ENCODE data around the gene RRAS. TPM values are rescaled to one million over a fixed set of nuclear protein-coding genes. Genes with fewer than 3 reads are reported as not detected.

Gene RRAS
- total and polyA plus RNA-seq, 7 donors: 79.8 to 139 (median 126) TPM

DNA sequence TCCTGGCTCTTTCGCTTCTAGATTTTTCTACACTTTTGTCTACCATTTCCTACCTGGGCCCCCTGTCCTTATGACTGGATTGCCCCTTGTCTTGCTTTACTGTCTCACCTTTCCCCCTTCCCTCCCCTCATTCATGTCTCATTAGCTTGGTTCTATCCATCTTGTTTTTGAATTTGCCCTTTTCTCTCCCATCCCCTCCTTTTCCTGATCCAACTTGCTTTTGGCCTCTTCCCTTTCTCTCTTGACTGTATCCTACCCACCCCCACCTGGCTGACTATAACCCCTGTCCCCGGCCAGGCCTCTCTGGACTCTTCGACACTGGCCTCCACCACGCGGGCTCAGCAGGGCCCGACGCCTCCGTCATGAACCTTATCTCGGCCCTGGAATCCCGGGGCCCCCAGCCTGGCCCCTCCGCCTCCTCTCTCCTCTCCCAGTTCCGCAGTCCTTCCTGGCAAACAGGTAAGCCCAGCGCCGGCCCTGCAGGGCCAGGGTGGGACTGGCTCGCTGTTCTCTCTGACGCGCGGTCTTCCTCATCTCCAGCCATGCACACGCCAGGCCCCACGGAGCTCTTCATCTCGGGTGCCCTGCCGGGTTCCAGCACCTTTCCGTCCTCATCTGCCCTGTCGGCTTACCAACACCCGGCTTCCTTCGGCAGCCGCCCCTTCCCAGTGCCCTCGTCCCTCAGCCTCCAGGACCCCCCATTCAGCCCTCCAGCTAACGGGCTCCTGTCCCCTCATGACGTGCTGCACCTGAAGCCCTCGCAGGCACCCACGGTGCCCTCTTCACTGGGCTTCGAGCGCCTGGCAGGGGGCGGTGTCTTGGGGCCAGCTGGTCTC is 45.6 kb downstream of the RRAS start:
- 93 to 95% methylated on average over 35 of the region's 35 CpGs for WGBS, 2 donors
- TF ChIP-seq POLR2AphosphoS5 (IDR thresholded peaks at IDR 0.05): no peak
- TF ChIP-seq CTCF (IDR thresholded peaks at IDR 0.05): no peak
- no peak for TF ChIP-seq EP300 (IDR thresholded peaks at IDR 0.05)
- no peak for TF ChIP-seq POLR2A (IDR thresholded peaks at IDR 0.05)
- peaks cover 0 to 45% (median 27%) of the 10 kb centered on the region in 4 donors for H3K4me1 ChIP-seq
- peak overlapping the region; percentile 92 to 97 (median 96) for H3K27ac ChIP-seq
- intact Hi-C loops (cut with DNase I): loop anchor here (5.0 kb wide), 2 partner anchors 83 to 722 kb away; partner anchors contain the start of genes PPP1R15A and PRMT1
- H3K36me3 ChIP-seq: peaks cover 15 to 52% (median 40%) of the 10 kb centered on the region in 4 donors
- no peaks in the 10 kb centered on the region for H3K27me3 ChIP-seq
- H3K9me3 ChIP-seq: no peaks in the 10 kb centered on the region
- H3K4me3 ChIP-seq: no peak overlapping the region
- DNase-seq: no peak

DNA sequence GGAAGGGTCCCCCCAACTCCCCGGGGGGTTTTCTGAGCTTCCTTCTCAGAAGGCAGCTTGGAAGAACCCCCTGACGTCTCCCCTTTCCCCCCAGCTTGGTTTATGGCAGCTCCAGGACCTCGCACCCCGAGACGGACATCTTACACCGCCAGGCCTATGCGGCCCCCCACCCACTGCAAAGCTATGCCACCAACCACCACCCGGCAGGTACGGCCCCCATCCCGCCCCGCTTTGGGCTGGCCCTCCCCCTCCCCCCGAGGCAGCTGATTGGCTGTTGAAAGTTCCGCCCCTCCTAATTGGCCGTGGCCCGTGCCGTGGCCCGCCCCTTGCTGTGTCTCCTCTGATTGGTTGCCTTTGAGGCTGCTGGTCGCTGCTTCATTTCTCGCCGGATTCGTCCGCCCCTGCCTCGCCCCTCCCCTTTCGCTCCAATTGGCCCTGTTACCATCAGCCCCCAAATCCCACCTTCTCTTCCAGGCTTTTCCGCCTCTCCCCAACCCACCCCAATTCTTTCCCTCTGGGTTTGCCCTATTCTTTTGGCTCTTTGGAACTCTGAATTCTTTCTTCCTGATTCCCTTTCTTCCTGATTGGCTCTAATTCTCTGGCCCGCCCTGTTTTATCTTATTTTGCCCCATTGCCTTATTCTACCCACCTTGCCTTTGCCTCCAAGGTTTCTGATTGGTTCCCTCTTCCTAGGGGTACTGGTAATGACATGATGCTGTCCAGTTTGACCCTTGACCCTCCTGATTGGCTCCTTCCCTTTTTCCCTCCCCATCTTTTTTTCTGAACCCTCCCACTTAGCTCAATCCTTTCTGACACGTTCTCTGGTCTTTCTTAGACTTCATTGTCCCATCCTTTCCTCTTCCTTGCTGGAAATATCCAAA is 46.5 kb downstream of the RRAS start:
- TF ChIP-seq CTCF (IDR thresholded peaks at IDR 0.05) (no peak), POLR2AphosphoS5 (IDR thresholded peaks at IDR 0.05) (peak in 1 of 4 donors; percentile 9)
- WGBS, 2 donors: 5 to 7% methylated on average over 27 of the region's 27 CpGs
- H3K27me3 ChIP-seq: no peaks in the 10 kb centered on the region
- peak overlapping the region; percentile 92 to 97 (median 96) for H3K27ac ChIP-seq
- intact Hi-C loops (cut with DNase I): loop anchor here (5.0 kb wide), 2 partner anchors 84 to 721 kb away; partner anchors contain the start of genes PPP1R15A and PRMT1
- DNase-seq: peak; percentile 97
- no peaks in the 10 kb centered on the region for H3K9me3 ChIP-seq
- H3K4me3 ChIP-seq: peak overlapping the region; percentile 21 to 95 (median 88)
- peaks cover 15 to 43% (median 38%) of the 10 kb centered on the region in 4 donors for H3K36me3 ChIP-seq
- peaks cover 0 to 45% (median 27%) of the 10 kb centered on the region in 4 donors for H3K4me1 ChIP-seq

GRCh38 chr19:49592486-49593232 is 47.3 kb downstream of the RRAS start:
- 1 to 4% methylated on average over 28 of the region's 28 CpGs for WGBS, 2 donors

More at GRCh38 chr19:49592486-49593232, 47.3 kb downstream of the RRAS start:
- Histone ChIP-seq H3K27ac (peak overlapping the region; percentile 92 to 97 (median 96)), H3K36me3 (peaks cover 15 to 37% (median 35%) of the 10 kb centered on the region in 4 donors), H3K4me3 (peak overlapping the region; percentile 71 to 95 (median 88)), H3K4me1 (peaks cover 0 to 45% (median 27%) of the 10 kb centered on the region in 4 donors), H3K27me3 (no peaks in the 10 kb centered on the region), H3K9me3 (no peaks in the 10 kb centered on the region)
- intact Hi-C loops (cut with DNase I): loop anchor here (5.0 kb wide), 2 partner anchors 85 to 720 kb away; partner anchors contain the start of genes PPP1R15A and PRMT1
- peak; percentile 69 for DNase-seq
- no peak for TF ChIP-seq EP300 (IDR thresholded peaks at IDR 0.05)
- no peak for TF ChIP-seq CTCF (IDR thresholded peaks at IDR 0.05)
- TF ChIP-seq POLR2A (IDR thresholded peaks at IDR 0.05): no peak
- no peak for TF ChIP-seq POLR2AphosphoS5 (IDR thresholded peaks at IDR 0.05)

All from sigmoid colon (tissue), 7 donors.